ENCODE measurements around the gene NPSR1. TPM values are rescaled to one million over a fixed set of nuclear protein-coding genes. Genes with fewer than 3 reads are reported as not detected.
A peak's percentile ranks its signal among the peaks of the same experiment; 100 is the strongest.

Gene NPSR1
- total RNA-seq, 1 donor from 2014 or later: not detected

DNA sequence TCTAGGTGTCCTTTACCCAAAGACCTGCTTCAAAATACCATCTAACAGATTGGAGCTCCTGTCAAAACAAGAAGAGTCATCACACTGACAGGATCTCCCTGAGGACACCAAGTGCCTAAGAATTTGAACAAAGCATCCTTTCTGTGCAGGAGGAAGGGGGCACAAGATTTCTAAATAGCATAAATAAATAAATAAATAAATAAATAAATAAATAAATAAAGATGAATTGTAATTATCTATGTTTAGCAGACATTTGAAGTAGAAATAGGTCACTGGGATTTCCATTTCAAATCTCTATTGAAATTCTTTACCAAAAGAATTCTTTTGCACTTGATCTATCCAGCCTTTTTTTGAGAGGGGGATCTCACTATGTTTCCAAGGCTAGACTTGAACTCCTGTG lies 65.3 kb downstream of the NPSR1 start:
- DNase-seq: no peak

- DNase-seq: no peak
Measured at GRCh38 chr7:34723866-34724490, 66.0 kb downstream of the NPSR1 start.

- no peak for DNase-seq
Measured at GRCh38 chr7:34726221-34726620, 68.2 kb downstream of the NPSR1 start.

- no peak for DNase-seq
Measured at GRCh38 chr7:34727464-34727995, 69.5 kb downstream of the NPSR1 start.

DNA sequence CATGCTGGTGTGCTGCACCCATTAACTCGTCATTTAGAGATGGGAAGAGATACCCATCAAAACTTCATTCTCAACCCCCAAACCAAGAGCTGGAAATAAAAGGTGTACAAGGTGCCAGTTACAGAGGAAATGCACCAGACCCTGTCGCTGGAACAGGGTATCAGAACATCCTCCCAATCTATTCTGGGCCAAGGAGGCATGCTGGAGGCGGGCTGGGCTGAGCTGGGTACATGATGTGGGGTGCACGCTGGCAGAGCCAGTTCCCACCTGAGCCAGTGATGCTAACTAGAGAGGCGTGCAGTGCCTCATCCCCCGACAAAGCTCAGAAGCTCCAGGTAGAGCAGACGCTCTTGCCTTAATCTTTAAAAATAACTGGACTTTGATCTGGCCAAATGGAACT lies 70.1 kb downstream of the NPSR1 start:
- peak; percentile 1 for DNase-seq

DNA sequence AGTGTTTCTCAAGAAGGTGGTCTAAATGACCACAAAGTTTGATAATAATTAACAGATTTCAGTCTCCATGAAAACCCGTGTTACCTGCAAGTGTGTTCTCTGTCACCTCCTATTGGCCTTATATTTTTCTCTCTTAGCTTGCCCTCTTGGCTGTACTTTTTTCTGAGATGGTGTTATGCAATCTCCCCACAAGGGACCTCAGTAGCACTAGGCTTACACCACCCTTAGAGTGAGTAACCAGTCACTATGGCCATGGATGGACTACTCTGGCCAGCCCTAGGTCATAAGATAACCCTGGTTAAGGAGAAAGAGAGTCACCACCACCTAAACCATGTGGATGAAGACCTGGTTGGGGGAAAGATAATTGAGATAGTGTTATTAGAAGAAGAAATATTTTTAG lies 76.8 kb downstream of the NPSR1 start:
- no peak for DNase-seq

GRCh38 chr7:34735526-34735925 lies 77.5 kb downstream of the NPSR1 start:
- DNase-seq: no peak

GRCh38 chr7:34739651-34740300 lies 81.8 kb downstream of the NPSR1 start:
- no peak for DNase-seq

GRCh38 chr7:34740840-34741239 lies 82.8 kb downstream of the NPSR1 start:
- no peak for DNase-seq

DNA sequence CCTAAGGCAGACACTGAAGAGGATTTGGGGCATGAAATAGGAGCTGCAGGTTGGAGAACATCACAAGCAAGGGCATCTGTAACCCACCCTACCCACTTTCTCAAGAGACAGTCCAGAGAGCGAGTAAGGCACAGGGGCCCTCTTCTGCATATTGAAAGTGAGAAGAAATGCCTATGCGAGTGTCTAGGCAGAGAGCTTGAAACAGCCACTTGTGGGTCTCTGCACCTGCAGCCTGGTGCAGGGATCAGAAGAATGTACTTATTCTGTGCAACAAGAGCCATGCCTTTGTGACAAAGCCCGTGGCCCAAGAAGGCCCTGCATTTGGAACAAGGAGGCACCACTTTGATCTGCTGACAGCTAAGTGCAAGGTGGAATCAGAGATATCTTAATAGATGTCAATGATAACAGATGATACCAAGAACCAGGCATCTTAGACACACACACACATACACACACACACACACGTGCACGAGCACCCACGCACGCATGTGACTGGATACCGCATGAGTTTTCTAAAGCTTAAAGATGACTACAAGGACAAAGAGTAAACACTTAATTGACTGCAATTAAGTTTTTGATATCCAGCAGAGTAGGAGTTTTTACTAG lies 89.3 kb downstream of the NPSR1 start:
- no peak for DNase-seq

DNA sequence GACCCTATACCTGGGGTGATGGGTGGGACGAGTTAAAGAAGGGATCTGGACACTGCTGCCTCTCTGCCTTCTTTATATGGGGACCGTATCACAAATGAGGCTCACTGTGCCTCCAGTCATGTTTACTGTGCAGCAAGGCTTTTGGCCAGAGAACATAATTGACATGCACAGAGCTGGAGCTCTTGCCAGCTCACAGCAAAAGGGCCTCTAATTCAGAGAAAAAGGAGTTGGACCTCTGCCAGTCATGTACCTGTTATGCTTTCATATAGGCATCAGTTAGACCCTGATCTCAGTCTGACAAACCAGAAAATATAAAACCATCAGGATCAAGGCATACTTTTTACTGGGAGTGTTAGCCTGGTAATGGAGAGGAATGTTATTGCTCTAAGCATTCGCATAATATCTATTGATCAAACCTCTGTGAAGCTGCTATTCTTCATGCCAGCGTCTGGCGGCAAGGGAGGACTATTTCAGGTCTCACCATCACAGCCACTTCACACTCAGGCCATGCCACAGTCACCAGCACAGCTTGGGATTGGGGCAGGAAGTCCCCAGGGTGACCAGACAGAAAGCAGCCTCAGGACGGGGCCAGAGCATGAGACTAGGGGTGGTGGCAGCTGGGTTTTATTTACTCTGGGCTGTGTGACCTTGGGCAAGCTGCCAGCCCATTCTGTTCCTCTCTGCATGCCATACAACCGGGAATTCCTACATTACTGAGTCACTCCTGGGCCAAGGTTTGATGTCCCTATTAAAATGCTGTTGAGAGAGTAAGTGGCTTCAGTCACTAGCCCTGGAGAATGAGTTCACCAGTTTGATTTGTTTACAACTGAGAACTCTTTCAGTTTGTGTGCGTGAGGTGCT lies 90.1 kb downstream of the NPSR1 start:
- peak; percentile 5 for DNase-seq

- no peak for DNase-seq
Measured at GRCh38 chr7:34748728-34749089, 90.7 kb downstream of the NPSR1 start.

GRCh38 chr7:34749446-34749845 lies 91.4 kb downstream of the NPSR1 start:
- DNase-seq: no peak

DNA sequence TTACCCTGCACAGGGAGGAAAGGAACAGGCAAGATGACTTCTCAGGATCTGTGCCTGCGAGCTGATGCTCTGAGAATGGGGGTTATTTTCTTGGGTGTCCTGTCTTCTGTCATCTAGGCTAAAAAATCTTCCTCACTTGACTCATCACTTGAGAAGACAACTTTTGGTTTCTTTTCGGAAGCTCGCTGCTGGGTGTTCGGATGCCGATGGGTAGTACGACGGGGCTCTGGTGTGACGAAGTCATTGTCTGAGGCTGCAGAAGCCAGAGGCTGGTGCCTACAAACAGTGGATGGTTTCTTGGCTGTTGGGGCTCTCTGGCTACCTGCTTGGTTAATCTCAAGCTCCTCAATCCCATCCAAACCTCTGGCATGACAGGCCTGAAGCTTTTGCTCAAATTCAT lies 92.2 kb downstream of the NPSR1 start:
- DNase-seq: no peak

GRCh38 chr7:34750636-34751035 lies 92.6 kb downstream of the NPSR1 start:
- DNase-seq: no peak

- no peak for DNase-seq
Measured at GRCh38 chr7:34751725-34752643, 94.0 kb downstream of the NPSR1 start.

DNA sequence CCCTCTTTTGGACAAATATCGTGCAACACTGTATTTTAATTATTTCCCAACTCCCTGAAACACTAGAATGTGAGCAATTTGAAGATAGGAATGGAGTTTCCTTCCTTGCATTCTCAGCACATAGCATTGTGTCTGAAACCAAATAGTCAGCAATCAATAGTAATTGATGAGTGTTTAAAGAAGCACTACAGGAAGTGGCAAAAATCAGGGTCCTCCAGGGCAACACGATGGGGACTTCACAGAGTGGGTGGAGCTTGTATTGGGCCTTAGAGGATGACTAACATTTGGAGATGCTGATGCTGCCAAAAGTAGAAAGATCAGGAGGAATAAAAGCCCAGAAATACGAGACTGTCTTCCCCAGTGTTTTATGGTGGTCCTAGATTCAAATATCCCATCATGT lies 94.9 kb downstream of the NPSR1 start:
- no peak for DNase-seq

- DNase-seq: no peak
Measured at GRCh38 chr7:34755008-34755407, 97.0 kb downstream of the NPSR1 start.

- DNase-seq: no peak
Measured at GRCh38 chr7:34756025-34756437, 98.0 kb downstream of the NPSR1 start.

- DNase-seq: no peak
Measured at GRCh38 chr7:34756691-34757090, 98.7 kb downstream of the NPSR1 start.

GRCh38 chr7:34757570-34758110 lies 99.6 kb downstream of the NPSR1 start:
- no peak for DNase-seq

Data from occipital lobe (tissue), 2 donors.